HepG2 (cell line): ENCODE data around the gene HLA-DPA1. TPM values are rescaled to one million over a fixed set of nuclear protein-coding genes. Genes with fewer than 3 reads are reported as not detected.
A peak's percentile ranks its signal among the peaks of the same experiment; 100 is the strongest.

Source experiments
- ATAC-seq: fragments of 200-7000 bp; cut with Tn5 transposase; 3 replicates; pipeline ENCODE4 v1.9.1; 2020; ENCODE audit warnings: mild to moderate bottlenecking, moderate library complexity
- BruUV-seq: library from RNA; stranded (reverse); fragments of 400-500 nt; replicated peaks from 2 replicates; lab custom pipeline; 2021; lab: Mats Ljungman, UMichigan
- CTCF ChIA-PET: fragments of 300-600 bp; formaldehyde crosslinking; extraction: SDS; loops from one replicate; lab custom pipeline; 2021; ENCODE audit warnings: low total read pairs, inconsistent platforms, low intra/inter-chr PET ratio; lab: Yijun Ruan, JAX
- POLR2A ChIA-PET: fragments of 350-600 bp; sonication (Branson Sonifier 250); formaldehyde crosslinking; loops from one replicate; lab custom pipeline; 2020; ENCODE audit warnings: antibody characterized with exemption, inconsistent platforms; lab: Yijun Ruan, JAX
- DNase-seq: peaks from one replicate; pipeline ENCODE4 v3.0.0-alpha.2; 2015; ENCODE audit warnings: low spot score
- FAIRE-seq: peaks from 3 replicates; lab custom pipeline; 2011; peaks lifted over from hg19 to GRCh38; lab: Jason Lieb, UNC
- H2AFZ ChIP-seq: one replicate; pipeline ENCODE4 v1.6.1; 2011; ENCODE audit warnings: low read length, inconsistent platforms
- H3K27ac ChIP-seq: fragments of 300-600 bp; 3 replicates; pipeline ENCODE4 v1.8.0; 2011; ENCODE audit warnings: mixed run types, mild to moderate bottlenecking, mixed read lengths, low read length, inconsistent platforms; ENCODE audit not compliant: insufficient read depth; ENCODE audit errors: extremely low read length
- H3K27me3 ChIP-seq, 2 experiments: fragments of 200-600 bp in 1 of 2; 2 replicates in 1 of 2; 3 replicates in 1 of 2; pipeline versions ENCODE4 v1.6.0 to v1.8.0; 2011; ENCODE audit warnings: low read length in 2 of 2, mild to moderate bottlenecking in 2 of 2, moderate library complexity in 2 of 2, inconsistent platforms in 1 of 2; ENCODE audit not compliant: insufficient read depth in 2 of 2, control insufficient read depth in 1 of 2
- H3K36me3 ChIP-seq, 2 experiments: fragments of 200-600 bp in 1 of 2; replicated peaks in 1 of 2; 2 replicates in 1 of 2; 3 replicates in 1 of 2; pipeline versions ENCODE4 v1.5.1 to v1.8.0; 2011; ENCODE audit warnings: low read length in 2 of 2, inconsistent platforms in 1 of 2; ENCODE audit not compliant: insufficient read depth in 2 of 2, control insufficient read depth in 1 of 2
- H3K4me1 ChIP-seq: 2 replicates; pipeline ENCODE4 v1.5.1; 2012; ENCODE audit warnings: low read length, inconsistent platforms; ENCODE audit not compliant: insufficient read depth
- H3K4me2 ChIP-seq: 2 replicates; pipeline ENCODE4 v1.6.0; 2011; ENCODE audit warnings: low read depth, low read length, inconsistent platforms
- H3K4me3 ChIP-seq, 3 experiments: fragments of 200-600 bp in 1 of 3; sonication (generic), shearing (Covaris generic) in 1 of 3; replicated peaks in 1 of 3; 2 replicates each; pipeline ENCODE4 v1.5.1; 2011 to 2016; ENCODE audit warnings: low read length in 3 of 3, inconsistent platforms in 2 of 3, low read depth in 2 of 3, mild to moderate bottlenecking in 2 of 3, control low read depth in 1 of 3, mixed read lengths in 1 of 3; ENCODE audit not compliant: insufficient read depth in 1 of 3
- H3K79me2 ChIP-seq: one replicate; pipeline ENCODE4 v1.6.1; 2011; ENCODE audit warnings: low read length, inconsistent platforms; ENCODE audit not compliant: insufficient read depth
- H3K9ac ChIP-seq: 2 replicates; pipeline ENCODE4 v1.6.0; 2011; ENCODE audit warnings: mild to moderate bottlenecking, low read depth, low read length, inconsistent platforms; ENCODE audit not compliant: insufficient read depth
- H3K9me3 ChIP-seq: 2 replicates; pipeline ENCODE4 v1.5.1; 2012; ENCODE audit warnings: mild to moderate bottlenecking, low read length
- H4K20me1 ChIP-seq: 2 replicates; pipeline ENCODE4 v1.6.0; 2011; ENCODE audit warnings: inconsistent platforms, mild to moderate bottlenecking, low read length, moderate library complexity; ENCODE audit not compliant: insufficient read depth
- CBX5 ChIP-seq: sonication (generic); formaldehyde crosslinking; IDR thresholded peaks from 2 replicates; pipeline ENCODE4 v1.4.0; 2020; ENCODE audit warnings: missing genetic modification reagents, borderline replicate concordance
- HNRNPL ChIP-seq: fragments of 200-400 bp; formaldehyde crosslinking; IDR thresholded peaks from 2 replicates; pipeline ENCODE4 v1.6.1; 2017; ENCODE audit warnings: mild to moderate bottlenecking, low read depth, low read length
- KDM2A ChIP-seq: sonication (generic); formaldehyde crosslinking; IDR thresholded peaks from 2 replicates; pipeline ENCODE4 v1.4.0; 2020; ENCODE audit warnings: low read depth, missing genetic modification reagents, borderline replicate concordance
- KDM5B ChIP-seq: sonication (generic); formaldehyde crosslinking; IDR thresholded peaks from 2 replicates; pipeline ENCODE4 v1.4.0; 2020; ENCODE audit warnings: missing genetic modification reagents, mild to moderate bottlenecking, borderline replicate concordance
- MLLT10 ChIP-seq: sonication (generic); formaldehyde crosslinking; IDR thresholded peaks from 2 replicates; pipeline ENCODE4 v1.4.0; 2020; ENCODE audit warnings: missing genetic modification reagents
- NFKB2 ChIP-seq: sonication (generic); formaldehyde crosslinking; IDR thresholded peaks from 2 replicates; pipeline ENCODE4 v1.4.0; 2020; ENCODE audit warnings: missing genetic modification reagents, borderline replicate concordance
- NRL ChIP-seq: sonication (generic); formaldehyde crosslinking; IDR thresholded peaks from 2 replicates; pipeline ENCODE4 v1.5.0; 2020; ENCODE audit warnings: missing genetic modification reagents, mild to moderate bottlenecking, moderate library complexity, borderline replicate concordance
- PHF21A ChIP-seq: sonication (generic); formaldehyde crosslinking; IDR thresholded peaks from 2 replicates; pipeline ENCODE4 v1.5.0; 2020; ENCODE audit warnings: mild to moderate bottlenecking, missing genetic modification reagents
- SMC3 ChIP-seq: IDR thresholded peaks from 2 replicates; pipeline ENCODE4 v1.6.1; 2011; ENCODE audit warnings: low read length, improper control_type of control experiment
- ZNF350 ChIP-seq: sonication (generic); formaldehyde crosslinking; IDR thresholded peaks from 2 replicates; pipeline ENCODE4 v1.4.0; 2020; ENCODE audit warnings: mild to moderate bottlenecking, low read depth, missing genetic modification reagents, borderline replicate concordance
- ZNF501 ChIP-seq: sonication (generic); formaldehyde crosslinking; IDR thresholded peaks from 2 replicates; pipeline ENCODE4 v1.5.1; 2020; ENCODE audit warnings: mild to moderate bottlenecking, moderate library complexity, missing genetic modification reagents
- ZNF782 ChIP-seq: sonication (generic); formaldehyde crosslinking; IDR thresholded peaks from 2 replicates; pipeline ENCODE4 v1.4.0; 2020; ENCODE audit warnings: missing genetic modification reagents, mild to moderate bottlenecking, borderline replicate concordance
- ZNF788 ChIP-seq: sonication (generic); formaldehyde crosslinking; IDR thresholded peaks from 2 replicates; pipeline ENCODE4 v1.5.0; 2020; ENCODE audit warnings: mild to moderate bottlenecking, missing genetic modification reagents, borderline replicate concordance
- ZNF891 ChIP-seq: sonication (generic); formaldehyde crosslinking; IDR thresholded peaks from 2 replicates; pipeline ENCODE4 v1.5.0; 2020; ENCODE audit warnings: mild to moderate bottlenecking, missing genetic modification reagents
- WGBS: methylation state at CpG from one replicate; pipeline ENCODE4 v1.1.6; 2017; ENCODE audit warnings: low lambda C conversion rate; 5-methylcytosine and 5-hydroxymethylcytosine counted together
- in situ Hi-C: cut with HindIII; loops from 2 replicates; pipeline ENCODE4 v1.10.0; 2017; ENCODE audit warnings: low pct_unique_long_range_greater_than_20kb; ENCODE audit not compliant: extremely low pct_ligation_motif_present
- intact Hi-C: fragments of 100-400 bp; cut with micrococcal nuclease; formaldehyde crosslinking; loops from one replicate; pipeline ENCODE4 v1.10.0; 2022; ENCODE audit not compliant: unreplicated experiment
- polyA plus RNA-seq, 8 experiments: library from polyadenylated mRNA; depleted of rRNA in 3 of 8; stranded (reverse) in 7 of 8; unstranded in 1 of 8; fragments of >200 nt; fragmentation: Illumina TruSeq in 4 of 8; extraction: Trizol in 4 of 8; gene quantifications; 2 replicates each; pipeline versions ENCODE4 v1.2.1 to v1.2.3, GENCODE V29; 2011 to 2016; ENCODE audit warnings: low read depth in 4 of 8, missing spikeins in 1 of 8, mixed read lengths in 1 of 8; ENCODE audit not compliant: insufficient read depth in 1 of 8
- total RNA-seq, 5 experiments: library from RNA; depleted of rRNA; stranded (reverse); fragments of >200 nt; fragmentation: Illumina TruSeq; extraction: Trizol; gene quantifications; 2 replicates each; pipeline ENCODE4 v1.2.3, GENCODE V29; 2016; ENCODE audit warnings: low read depth in 1 of 5
- TF ChIP-seq, protein P1 (sequence below): sonication (generic); formaldehyde crosslinking; IDR thresholded peaks from 2 replicates; pipeline ENCODE4; 2020; ENCODE audit warnings: missing genetic modification reagents, mild to moderate bottlenecking, borderline replicate concordance
- TF ChIP-seq, protein P2 (sequence below): sonication (generic); formaldehyde crosslinking; IDR thresholded peaks from 2 replicates; pipeline ENCODE4 v1.8.0; 2022; ENCODE audit warnings: missing genetic modification reagents, low read depth, mild to moderate bottlenecking, borderline replicate concordance
- TF ChIP-seq, protein P3 (sequence below): sonication (generic); formaldehyde crosslinking; IDR thresholded peaks from 2 replicates; pipeline ENCODE4 v1.4.0; 2020; ENCODE audit warnings: missing genetic modification reagents, low read depth, mild to moderate bottlenecking, borderline replicate concordance

HLA-DPA1 gene
- total and polyA plus RNA-seq, 2 of the 13 experiments (the other 11 are each of a cell fraction or from before 2014, with no cell fraction given): not detected

DNA sequence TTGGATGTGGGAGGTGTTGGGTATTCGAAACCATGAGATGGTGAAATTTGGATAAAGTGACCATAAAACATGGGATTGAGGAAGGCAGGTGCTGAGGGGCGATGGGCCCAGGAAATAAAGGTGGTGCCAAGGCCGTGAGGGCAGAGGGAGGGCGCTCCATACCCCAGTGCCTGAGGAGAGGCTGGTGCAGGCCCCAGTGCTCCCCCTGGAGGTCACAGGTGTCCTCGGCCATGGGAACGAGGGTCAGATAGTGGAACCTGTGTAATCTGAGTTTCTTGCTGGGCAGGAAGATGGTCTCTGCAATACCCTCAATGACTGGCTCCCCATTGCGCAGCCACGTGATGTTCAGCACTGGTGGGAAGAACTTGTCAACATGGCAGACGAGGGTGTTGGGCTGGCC is 18.5 kb upstream of the HLA-DPA1 start:
- Histone ChIP-seq H3K36me3 (no peaks in the 10 kb centered on the region), H3K27ac (no peak overlapping the region), H3K79me2 (no peaks in the 10 kb centered on the region), H3K9ac (no peak overlapping the region), H3K4me3 (no peak overlapping the region), H4K20me1 (no peaks in the 10 kb centered on the region), H3K27me3 (peaks cover 1 to 24% of the 10 kb centered on the region in 2 experiments; a peak in 2 of 5 replicates), H3K4me1 (no peaks in the 10 kb centered on the region), H3K9me3 (no peaks in the 10 kb centered on the region), H2AFZ (no peak overlapping the region), H3K4me2 (no peak overlapping the region)
- CTCF ChIA-PET: interaction anchor here (1.7 kb wide), 1 partner anchor 78 kb away, joined by 9 read pairs; no protein-coding TSS in a partner anchor
- FAIRE-seq: no peak
- BruUV-seq: no TSS peak
- DNase-seq: peak; percentile 30
- WGBS: 4% methylated on average over 6 of the region's 9 CpGs
- intact Hi-C loops (loop anchor here (1.0 kb wide), 1 partner anchor 78 kb away; no protein-coding TSS in a partner anchor), in situ Hi-C loops (no loop called here)
- peak; percentile 96 for ATAC-seq
- POLR2A ChIA-PET: no interaction called here
- TF ChIP-seq, protein P1, sequence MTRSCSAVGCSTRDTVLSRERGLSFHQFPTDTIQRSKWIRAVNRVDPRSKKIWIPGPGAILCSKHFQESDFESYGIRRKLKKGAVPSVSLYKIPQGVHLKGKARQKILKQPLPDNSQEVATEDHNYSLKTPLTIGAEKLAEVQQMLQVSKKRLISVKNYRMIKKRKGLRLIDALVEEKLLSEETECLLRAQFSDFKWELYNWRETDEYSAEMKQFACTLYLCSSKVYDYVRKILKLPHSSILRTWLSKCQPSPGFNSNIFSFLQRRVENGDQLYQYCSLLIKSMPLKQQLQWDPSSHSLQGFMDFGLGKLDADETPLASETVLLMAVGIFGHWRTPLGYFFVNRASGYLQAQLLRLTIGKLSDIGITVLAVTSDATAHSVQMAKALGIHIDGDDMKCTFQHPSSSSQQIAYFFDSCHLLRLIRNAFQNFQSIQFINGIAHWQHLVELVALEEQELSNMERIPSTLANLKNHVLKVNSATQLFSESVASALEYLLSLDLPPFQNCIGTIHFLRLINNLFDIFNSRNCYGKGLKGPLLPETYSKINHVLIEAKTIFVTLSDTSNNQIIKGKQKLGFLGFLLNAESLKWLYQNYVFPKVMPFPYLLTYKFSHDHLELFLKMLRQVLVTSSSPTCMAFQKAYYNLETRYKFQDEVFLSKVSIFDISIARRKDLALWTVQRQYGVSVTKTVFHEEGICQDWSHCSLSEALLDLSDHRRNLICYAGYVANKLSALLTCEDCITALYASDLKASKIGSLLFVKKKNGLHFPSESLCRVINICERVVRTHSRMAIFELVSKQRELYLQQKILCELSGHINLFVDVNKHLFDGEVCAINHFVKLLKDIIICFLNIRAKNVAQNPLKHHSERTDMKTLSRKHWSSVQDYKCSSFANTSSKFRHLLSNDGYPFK (CRISPR knock-in tag): peak; percentile 21; the same call in 1 of the 2 replicates
- TF ChIP-seq KDM5B (CRISPR knock-in tag) (0 out of 2 replicates have a peak, but pooled peaks have one; percentile 37), MLLT10 (CRISPR knock-in tag) (no peak), HNRNPL (peak; percentile 60; the same call in 1 of the 2 replicates), ZNF891 (CRISPR knock-in tag) (0 out of 2 replicates have a peak, but pooled peaks have one; percentile 49), ZNF350 (CRISPR knock-in tag) (0 out of 2 replicates have a peak, but pooled peaks have one; percentile 21), NRL (CRISPR knock-in tag) (0 out of 2 replicates have a peak, but pooled peaks have one; percentile 69), NFKB2 (0 out of 2 replicates have a peak, but pooled peaks have one; percentile 15), PHF21A (CRISPR knock-in tag) (no peak), CBX5 (CRISPR knock-in tag) (0 out of 2 replicates have a peak, but pooled peaks have one; percentile 20), ZNF788 (peak; percentile 42; the same call in 1 of the 2 replicates), KDM2A (CRISPR knock-in tag) (peak; percentile 50; the same call in 1 of the 2 replicates), SMC3 (peak; percentile 30), ZNF782 (CRISPR knock-in tag) (0 out of 2 replicates have a peak, but pooled peaks have one; percentile 31), ZNF501 (CRISPR knock-in tag) (peak; percentile 32; the same call in 1 of the 2 replicates)
- TF ChIP-seq, protein P2, sequence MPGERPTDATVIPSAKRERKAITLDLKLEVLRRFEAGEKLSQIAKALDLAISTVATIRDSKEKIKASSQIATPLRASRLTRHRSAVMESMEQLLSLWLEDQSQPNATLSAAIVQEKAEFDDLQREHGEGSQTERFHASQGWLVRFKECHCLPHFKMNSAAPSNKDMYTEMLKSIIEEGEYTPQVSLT (CRISPR knock-in tag): no peak
- TF ChIP-seq, protein P3, sequence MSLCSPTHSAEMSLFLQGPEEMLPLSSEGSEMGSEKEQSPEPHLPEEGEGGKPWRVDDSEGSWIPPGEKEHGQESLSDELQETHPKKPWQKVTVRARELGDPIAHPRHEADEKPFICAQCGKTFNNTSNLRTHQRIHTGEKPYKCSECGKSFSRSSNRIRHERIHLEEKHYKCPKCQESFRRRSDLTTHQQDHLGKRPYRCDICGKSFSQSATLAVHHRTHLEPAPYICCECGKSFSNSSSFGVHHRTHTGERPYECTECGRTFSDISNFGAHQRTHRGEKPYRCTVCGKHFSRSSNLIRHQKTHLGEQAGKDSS (CRISPR knock-in tag): 0 out of 2 replicates have a peak, but pooled peaks have one; percentile 35
